Effector CD8-positive, alpha-beta T cell (primary cell): ENCODE data around the gene ATP6V1D.
"Not testable (repeated sequence)": the region's sequence is repeated elsewhere in the genome, so short reads cannot be mapped to it uniquely, and the experiment has no call there.

Experiments used
- DNase-seq: peaks from one replicate; lab custom pipeline; 2025; lab: John Stamatoyannopoulos, UW
- total RNA-seq, 4 experiments: gene quantifications; one replicate each; lab custom pipeline; 2026; lab: John Stamatoyannopoulos, UW

The ATP6V1D gene
- total RNA-seq = 34.5 to 46.6 (median 41.7) reads per million in 4 experiments

GRCh38 chr14:67359775-67360469, at the start of gene ATP6V1D, which contains the start of gene EIF2S1:
Gene ATP6V1D (minus strand): TSS chr14:67359804. CDS start chr14:67359698, 106 bp downstream.
Gene EIF2S1 (plus strand): TSS chr14:67360328. CDS start chr14:67364768, 4,440 bp downstream.
- DNase-seq = peak; percentile 99

- not testable (repeated sequence) for DNase-seq
Measured at GRCh38 chr14:67408122-67408801, 48.7 kb upstream of the ATP6V1D start.

DNA sequence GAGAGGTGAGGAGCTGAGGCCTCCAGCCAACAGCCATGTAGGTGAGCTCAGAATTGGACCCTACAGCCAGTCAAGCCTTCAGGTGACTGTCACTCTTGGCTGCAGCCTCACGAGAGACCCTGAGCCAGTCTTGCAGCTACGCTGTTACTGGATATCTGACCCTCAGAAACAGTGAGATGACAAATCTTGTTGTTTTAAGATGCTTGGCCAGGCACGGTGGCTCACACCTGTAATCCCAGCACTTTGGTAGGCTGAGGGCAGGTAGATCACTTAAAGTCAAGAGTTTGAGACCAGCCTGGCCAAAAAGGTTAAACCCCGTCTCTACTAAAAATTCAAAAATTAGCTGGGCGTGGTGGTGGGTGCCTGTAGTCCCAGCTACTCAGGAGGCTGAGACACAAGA, 46.2 kb upstream of the ATP6V1D start:
- no peak for DNase-seq

GRCh38 chr14:67400434-67400833, 40.8 kb upstream of the ATP6V1D start:
- no peak for DNase-seq

DNA sequence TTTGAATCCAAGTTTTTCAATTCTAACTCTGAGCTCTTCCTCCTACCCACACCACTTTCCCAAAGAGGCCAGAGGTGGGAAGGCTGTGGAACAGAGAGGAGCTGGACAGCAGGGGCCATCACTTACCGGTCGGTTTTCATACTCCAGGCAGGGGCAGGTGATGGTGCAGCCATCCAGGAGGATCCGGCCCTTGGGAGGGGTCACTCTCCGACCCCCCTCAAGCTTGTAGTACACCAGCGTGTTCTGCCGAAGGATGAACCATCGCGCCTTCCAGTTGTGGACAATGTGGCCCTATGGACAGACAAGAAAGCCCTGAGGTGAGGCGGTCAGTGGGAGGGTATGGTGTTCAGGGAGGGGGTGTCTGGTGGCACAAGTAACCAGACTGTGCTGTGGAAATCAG, 37.9 kb upstream of the ATP6V1D start:
- no peak for DNase-seq

DNA sequence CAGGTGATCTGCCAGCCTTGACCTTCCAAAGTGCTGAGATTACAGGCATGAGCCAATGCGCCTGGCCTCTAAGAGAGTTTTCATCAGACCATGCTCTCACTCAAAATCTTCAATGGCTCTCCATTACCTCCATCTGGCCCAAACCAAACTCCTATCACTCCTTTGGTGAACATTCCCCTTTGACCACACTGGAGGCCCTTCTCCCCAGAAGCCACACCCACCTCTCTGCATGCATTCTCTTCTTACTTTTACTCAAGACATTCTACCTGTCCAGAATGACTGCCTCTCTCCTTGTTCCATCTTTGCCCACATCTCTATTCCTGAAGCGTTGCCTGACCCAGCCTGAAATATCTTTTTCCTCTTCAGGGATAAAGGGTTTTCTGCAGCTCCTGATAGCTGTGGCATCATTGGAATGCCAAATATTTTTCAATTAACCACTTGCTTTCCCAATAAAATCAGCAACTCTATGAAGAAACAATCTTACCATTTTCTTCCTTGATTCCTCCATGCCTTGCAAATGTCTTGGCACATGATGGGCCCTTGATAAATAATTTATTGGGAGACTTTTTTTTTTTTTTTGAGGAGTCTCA, 36.9 kb upstream of the ATP6V1D start:
- no peak for DNase-seq

- no peak for DNase-seq
Measured at GRCh38 chr14:67395876-67396189, 36.2 kb upstream of the ATP6V1D start.

- no peak for DNase-seq
Measured at GRCh38 chr14:67395086-67395875, 35.7 kb upstream of the ATP6V1D start.

- no peak for DNase-seq
Measured at GRCh38 chr14:67393689-67394088, 34.1 kb upstream of the ATP6V1D start.

GRCh38 chr14:67392800-67393199, 33.2 kb upstream of the ATP6V1D start:
- no peak for DNase-seq

GRCh38 chr14:67392123-67392522, 32.5 kb upstream of the ATP6V1D start:
- DNase-seq = no peak

DNA sequence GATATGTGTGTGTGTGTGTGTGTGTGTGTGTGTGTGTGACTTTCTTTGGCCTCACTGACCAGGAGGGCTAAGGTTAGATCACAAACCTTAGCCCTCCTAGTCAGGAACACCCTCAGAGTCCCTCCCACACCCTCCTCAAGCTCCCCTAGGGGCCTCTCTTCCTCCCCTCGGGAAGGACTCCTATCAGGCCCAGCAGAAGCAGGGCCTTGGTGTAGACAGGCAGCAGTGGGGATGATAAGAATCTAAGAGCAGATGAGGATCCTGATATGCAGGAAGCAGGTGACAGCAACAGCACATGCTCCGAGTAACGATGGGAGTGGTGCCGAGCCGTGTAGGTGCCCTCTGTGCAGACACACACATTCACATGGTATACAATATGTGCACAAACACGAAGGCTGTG, 31.7 kb upstream of the ATP6V1D start:
- no peak for DNase-seq

- no peak for DNase-seq
Measured at GRCh38 chr14:67389811-67390534, 30.4 kb upstream of the ATP6V1D start.

DNA sequence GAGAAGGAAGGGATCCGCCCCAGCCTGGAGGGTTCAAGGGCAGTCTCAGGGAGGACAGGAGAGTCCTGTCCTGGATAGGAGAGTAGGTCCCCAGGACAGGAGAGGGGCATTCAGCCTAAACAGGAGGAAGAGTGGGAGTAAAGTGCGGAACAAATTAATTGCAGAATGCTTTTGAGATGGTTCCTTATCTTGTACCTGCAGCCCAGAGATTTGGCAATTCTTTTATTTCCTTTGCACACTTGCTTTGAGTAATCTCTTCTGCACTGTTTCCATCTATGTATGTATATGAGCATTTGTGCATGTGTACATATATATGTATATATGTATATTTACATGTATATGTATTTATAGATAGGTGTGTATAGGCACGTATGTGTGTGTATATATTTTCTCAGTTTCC, 29.7 kb upstream of the ATP6V1D start:
- DNase-seq = no peak

GRCh38 chr14:67387195-67387594, 27.6 kb upstream of the ATP6V1D start:
- DNase-seq = no peak

GRCh38 chr14:67385618-67386017, 26.0 kb upstream of the ATP6V1D start:
- DNase-seq = no peak

DNA sequence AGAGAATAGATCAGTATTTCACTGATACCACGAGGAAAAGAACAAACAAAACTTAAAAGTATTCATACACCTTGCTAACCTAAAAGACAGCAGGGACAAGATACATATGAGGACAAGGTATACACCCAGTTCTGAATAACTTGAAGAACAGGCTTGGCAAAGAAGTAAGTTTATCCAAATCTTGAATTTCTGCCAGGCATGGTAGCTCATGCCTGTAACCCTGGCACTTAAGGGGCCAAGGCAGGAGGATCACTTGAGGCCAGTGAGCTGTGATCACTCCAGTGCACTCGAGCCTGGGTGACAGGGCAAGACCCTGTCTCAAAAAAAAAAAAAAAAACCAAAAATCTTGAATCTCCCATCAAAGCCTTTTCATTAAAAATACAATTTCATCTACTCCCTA, 25.5 kb upstream of the ATP6V1D start:
- no peak for DNase-seq

GRCh38 chr14:67377916-67378315, 18.3 kb upstream of the ATP6V1D start:
- no peak for DNase-seq

- DNase-seq = no peak
Measured at GRCh38 chr14:67373347-67373746, 13.7 kb upstream of the ATP6V1D start.

DNA sequence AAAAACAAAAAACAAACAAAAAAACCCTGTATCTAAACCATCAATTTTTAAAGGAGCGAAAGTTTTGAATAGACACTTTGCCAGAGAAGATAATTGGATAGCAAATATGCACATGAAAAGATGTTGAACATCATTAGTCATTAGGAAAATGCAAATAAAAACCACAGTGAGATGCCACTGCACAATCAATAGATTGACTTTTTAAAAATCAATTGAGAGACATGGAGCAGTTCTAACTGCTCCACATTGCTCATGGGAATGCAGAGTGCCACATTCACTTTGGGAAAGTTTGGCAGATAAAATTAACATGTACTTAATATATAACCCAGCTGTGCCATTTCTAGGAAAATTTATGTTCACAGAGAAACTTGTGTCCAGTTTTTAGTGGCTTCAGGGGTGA, 13.2 kb upstream of the ATP6V1D start:
- no peak for DNase-seq

GRCh38 chr14:67371247-67372148, 11.9 kb upstream of the ATP6V1D start:
- DNase-seq = no peak
